Vagina (tissue), 2 donors: ENCODE data around the gene PCLAF.
"Not testable (repeated sequence)": the region's sequence is repeated elsewhere in the genome, so short reads cannot be mapped to it uniquely, and the experiment has no call there.

ENCODE experiments used
- POLR2A ChIP-seq, 2 donors: fragments of 450-650 bp; IDR thresholded peaks; one replicate each; pipeline ENCODE4 v1.6.1; 2017; ENCODE audit warnings: antibody characterized with exemption in 2 of 2, mild to moderate bottlenecking in 2 of 2, moderate library complexity in 2 of 2
- TF ChIP-seq, protein P1 (sequence below), 3 experiments: fragments of 450-650 bp in 2 of 3; fragments of 200-600 bp in 1 of 3; sonication (generic) in 1 of 3; IDR thresholded peaks; one replicate each; pipeline ENCODE4 v1.5.1; 2017 to 2019; ENCODE audit warnings: antibody characterized with exemption in 3 of 3, mild to moderate bottlenecking in 2 of 3, moderate library complexity in 2 of 3

DNA sequence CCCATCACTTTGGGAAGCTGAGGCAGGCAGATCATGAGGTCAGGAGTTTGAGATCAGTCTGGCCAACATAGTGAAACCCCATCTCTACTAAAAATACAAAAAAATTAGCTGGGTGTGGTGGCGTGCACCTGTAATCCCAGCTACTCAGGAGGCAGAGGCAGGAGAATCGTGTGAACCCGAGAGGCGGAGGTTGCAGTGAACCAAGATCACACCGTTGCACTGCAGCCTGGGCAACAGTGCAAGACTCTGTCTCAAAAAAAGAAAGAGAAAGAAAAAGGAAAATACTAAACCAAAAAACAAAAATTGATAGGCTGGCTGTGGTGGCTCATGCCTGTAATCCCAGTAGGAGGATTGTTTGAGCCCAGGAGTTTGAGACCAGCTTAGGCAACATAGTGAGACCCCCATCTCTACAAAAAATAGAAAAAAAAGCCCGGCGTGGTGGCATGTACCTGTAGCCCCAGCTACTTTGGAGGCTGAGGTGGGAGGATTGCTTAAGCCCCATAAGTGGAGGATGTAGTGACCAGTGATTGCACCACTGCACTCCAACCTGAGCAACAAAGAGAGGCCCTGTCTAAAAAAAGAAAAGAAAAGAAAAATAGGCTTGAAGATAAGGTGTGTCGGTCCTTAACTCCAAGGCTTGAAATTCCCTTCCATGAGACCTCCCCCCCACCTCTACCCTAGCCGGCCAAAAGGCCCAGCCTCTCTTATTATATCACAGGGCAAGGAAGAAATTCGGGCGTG, 941 bp downstream of the PCLAF start:
- not testable (repeated sequence) for TF ChIP-seq POLR2A (IDR thresholded peaks at IDR 0.05)
- TF ChIP-seq, protein P1, sequence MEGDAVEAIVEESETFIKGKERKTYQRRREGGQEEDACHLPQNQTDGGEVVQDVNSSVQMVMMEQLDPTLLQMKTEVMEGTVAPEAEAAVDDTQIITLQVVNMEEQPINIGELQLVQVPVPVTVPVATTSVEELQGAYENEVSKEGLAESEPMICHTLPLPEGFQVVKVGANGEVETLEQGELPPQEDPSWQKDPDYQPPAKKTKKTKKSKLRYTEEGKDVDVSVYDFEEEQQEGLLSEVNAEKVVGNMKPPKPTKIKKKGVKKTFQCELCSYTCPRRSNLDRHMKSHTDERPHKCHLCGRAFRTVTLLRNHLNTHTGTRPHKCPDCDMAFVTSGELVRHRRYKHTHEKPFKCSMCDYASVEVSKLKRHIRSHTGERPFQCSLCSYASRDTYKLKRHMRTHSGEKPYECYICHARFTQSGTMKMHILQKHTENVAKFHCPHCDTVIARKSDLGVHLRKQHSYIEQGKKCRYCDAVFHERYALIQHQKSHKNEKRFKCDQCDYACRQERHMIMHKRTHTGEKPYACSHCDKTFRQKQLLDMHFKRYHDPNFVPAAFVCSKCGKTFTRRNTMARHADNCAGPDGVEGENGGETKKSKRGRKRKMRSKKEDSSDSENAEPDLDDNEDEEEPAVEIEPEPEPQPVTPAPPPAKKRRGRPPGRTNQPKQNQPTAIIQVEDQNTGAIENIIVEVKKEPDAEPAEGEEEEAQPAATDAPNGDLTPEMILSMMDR (IDR thresholded peaks at IDR 0.05) = not testable (repeated sequence)
